AG04450 (cell line): ENCODE data around the gene CNTFR. TPM values are rescaled to one million over a fixed set of nuclear protein-coding genes. Genes with fewer than 3 reads are reported as not detected.

Source experiments
- CTCF ChIA-PET: fragments of 300-600, 350-600 bp; formaldehyde crosslinking; extraction: SDS; loops from one replicate; lab custom pipeline; 2022; ENCODE audit warnings: antibody characterized with exemption, inconsistent platforms; lab: Charles Lee
- POLR2A ChIA-PET: fragments of 350-600 bp; formaldehyde crosslinking; extraction: SDS; loops from one replicate; lab custom pipeline; 2021; ENCODE audit warnings: antibody characterized with exemption, inconsistent platforms; lab: Yijun Ruan, JAX
- DNase-seq: peaks from one replicate; pipeline ENCODE4 v3.0.0-alpha.2; 2011; ENCODE audit warnings: low read depth, low spot score
- H3K27ac ChIP-seq: one replicate; pipeline ENCODE4 v1.5.1; 2012; ENCODE audit warnings: low read depth, low read length, control low read depth
- H3K27me3 ChIP-seq: one replicate; pipeline ENCODE4 v1.6.0; 2012; ENCODE audit warnings: low read length; ENCODE audit not compliant: control insufficient read depth, insufficient read depth
- H3K4me3 ChIP-seq: 2 replicates; pipeline ENCODE4 v1.5.1; 2011; ENCODE audit warnings: mild to moderate bottlenecking, low read depth, low read length, control low read depth
- H3K9me3 ChIP-seq: 2 replicates; pipeline ENCODE4 v1.5.1; 2012; ENCODE audit warnings: low read length; ENCODE audit not compliant: control insufficient read depth, insufficient read depth
- polyA plus RNA-seq: library from polyadenylated mRNA; depleted of rRNA; stranded (reverse); fragments of >200 nt; gene quantifications from 2 replicates; pipeline ENCODE4 v1.2.3, GENCODE V29; 2011
- TF ChIP-seq, protein P1 (sequence below): IDR thresholded peaks from 2 replicates; pipeline ENCODE4 v1.5.1; 2011; ENCODE audit warnings: low read depth, low read length, control low read depth, inconsistent platforms

The CNTFR gene
- polyA plus RNA-seq, 1 experiment: not detected

DNA sequence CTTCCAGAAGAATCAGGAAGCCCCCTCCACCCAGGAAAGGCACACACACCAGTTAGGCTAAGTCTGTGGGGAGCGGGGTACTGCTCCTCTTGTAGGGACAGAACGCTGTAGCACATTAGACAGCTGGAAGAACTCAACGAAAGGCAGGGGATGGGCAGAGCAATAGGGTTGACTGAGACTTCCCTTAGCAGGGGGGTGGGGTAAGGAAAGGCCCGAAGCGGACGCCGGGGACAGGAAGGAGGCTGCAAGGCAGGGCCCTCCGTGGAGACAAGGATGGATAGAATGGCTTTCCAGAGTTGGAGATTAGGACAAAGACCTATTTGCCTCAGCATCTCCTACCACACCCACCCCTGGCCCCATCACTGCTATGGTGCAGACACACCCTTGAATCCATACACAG is 14.3 kb downstream of the CNTFR start:
- TF ChIP-seq, protein P1, sequence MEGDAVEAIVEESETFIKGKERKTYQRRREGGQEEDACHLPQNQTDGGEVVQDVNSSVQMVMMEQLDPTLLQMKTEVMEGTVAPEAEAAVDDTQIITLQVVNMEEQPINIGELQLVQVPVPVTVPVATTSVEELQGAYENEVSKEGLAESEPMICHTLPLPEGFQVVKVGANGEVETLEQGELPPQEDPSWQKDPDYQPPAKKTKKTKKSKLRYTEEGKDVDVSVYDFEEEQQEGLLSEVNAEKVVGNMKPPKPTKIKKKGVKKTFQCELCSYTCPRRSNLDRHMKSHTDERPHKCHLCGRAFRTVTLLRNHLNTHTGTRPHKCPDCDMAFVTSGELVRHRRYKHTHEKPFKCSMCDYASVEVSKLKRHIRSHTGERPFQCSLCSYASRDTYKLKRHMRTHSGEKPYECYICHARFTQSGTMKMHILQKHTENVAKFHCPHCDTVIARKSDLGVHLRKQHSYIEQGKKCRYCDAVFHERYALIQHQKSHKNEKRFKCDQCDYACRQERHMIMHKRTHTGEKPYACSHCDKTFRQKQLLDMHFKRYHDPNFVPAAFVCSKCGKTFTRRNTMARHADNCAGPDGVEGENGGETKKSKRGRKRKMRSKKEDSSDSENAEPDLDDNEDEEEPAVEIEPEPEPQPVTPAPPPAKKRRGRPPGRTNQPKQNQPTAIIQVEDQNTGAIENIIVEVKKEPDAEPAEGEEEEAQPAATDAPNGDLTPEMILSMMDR: no peak
- POLR2A ChIA-PET: no interaction called here
- Histone ChIP-seq H3K4me3 (no peak overlapping the region), H3K27ac (no peak overlapping the region), H3K27me3 (peaks cover 86% of the 10 kb centered on the region), H3K9me3 (no peaks in the 10 kb centered on the region; the same call in 1 of the 2 replicates)
- CTCF ChIA-PET: interaction anchor here (0.9 to 1.1 kb wide), 2 partner anchors 28 to 172 kb away, joined by 3 to 4 read pairs; no protein-coding TSS in a partner anchor
- DNase-seq: no peak

DNA sequence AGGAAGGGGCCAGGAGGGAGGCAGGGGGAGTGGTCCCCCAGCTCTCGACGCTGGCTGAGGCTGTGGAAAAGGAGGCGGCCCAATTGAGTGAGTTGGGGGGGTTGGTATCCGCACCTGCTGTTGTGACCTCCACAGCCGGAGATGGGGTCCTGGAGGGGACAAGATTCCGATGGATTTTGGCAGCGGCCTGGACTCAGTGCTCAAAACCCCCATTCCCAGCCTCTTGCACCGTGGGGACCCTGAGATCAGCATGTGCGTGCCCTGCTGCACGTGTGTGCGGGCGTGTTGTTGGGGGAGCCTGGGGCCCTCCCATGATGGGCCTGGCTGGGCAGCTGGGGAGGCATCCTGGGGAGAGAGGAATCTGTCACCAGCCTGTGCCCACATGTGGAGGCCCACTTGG is 15.0 kb downstream of the CNTFR start:
- H3K27ac ChIP-seq: no peak overlapping the region
- H3K4me3 ChIP-seq: no peak overlapping the region
- TF ChIP-seq, protein P1: no peak
- H3K9me3 ChIP-seq: no peaks in the 10 kb centered on the region; the same call in 1 of the 2 replicates
- no peak for DNase-seq
- ChIA-PET CTCF (no interaction called here), POLR2A (no interaction called here)
- H3K27me3 ChIP-seq: peaks cover 86% of the 10 kb centered on the region

DNA sequence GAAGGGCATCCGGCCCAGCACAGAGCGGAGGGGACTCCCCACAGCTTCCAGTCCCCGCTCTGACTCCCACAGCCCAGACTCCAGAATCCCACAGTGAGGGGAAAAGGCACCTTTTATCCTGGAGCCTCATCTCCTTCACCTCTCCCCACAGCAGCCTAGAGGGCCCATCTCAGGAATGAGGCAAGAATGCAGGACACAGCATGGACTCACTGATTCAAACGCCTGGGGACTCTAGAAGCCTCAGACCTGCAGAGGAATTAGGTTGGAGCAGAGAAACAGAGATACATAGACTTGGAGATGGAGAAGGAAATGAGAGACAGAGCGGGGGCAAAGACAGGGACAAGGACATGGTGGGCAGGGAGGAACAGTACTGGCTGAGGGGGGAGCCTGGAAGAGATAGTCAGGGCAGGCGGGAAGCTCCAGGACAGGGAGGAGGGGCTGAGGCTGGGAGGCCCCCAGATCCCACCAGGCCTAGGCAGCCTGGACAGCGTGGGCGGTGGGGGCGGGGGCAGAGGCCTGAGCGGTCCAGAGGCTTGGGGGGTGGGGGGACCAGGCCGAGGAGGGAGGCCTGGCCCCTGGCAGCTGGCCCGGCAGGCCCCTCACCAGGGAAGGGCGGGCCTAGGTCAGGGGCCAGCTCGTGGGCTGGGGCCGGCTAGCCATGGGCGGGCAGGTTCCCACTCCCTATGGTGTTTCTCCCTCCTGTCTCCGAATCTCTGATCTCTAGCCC is 15.8 kb downstream of the CNTFR start:
- no peak for DNase-seq
- ChIA-PET CTCF (interaction anchor here (0.7 kb wide), 1 partner anchor 18 kb away, joined by 3 read pairs; no protein-coding TSS in a partner anchor), POLR2A (no interaction called here)
- peaks cover 84% of the 10 kb centered on the region for H3K27me3 ChIP-seq
- no peak overlapping the region for H3K4me3 ChIP-seq
- no peak overlapping the region for H3K27ac ChIP-seq
- TF ChIP-seq, protein P1: no peak
- H3K9me3 ChIP-seq: no peaks in the 10 kb centered on the region; the same call in 1 of the 2 replicates

DNA sequence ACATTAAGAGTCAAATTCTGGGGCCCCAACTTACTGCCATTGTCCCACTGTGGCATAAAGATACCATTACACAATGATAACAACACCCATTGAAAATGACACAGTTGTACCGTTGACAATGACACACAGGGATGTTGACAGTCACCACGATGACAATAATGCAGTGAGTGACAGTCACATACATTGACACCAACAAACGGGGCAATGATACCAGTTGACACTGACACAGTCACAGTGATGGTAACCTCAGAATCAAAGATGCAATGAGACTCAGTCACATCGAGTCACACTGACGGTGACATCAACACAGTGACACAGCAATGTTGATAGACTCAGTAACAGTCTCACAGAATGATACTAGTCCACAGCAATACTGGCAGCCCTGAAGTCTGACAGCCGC is 16.9 kb downstream of the CNTFR start:
- no peak for DNase-seq
- no peaks in the 10 kb centered on the region; the same call in 1 of the 2 replicates for H3K9me3 ChIP-seq
- TF ChIP-seq, protein P1: no peak
- no peak overlapping the region for H3K4me3 ChIP-seq
- POLR2A ChIA-PET: no interaction called here
- no peak overlapping the region for H3K27ac ChIP-seq
- CTCF ChIA-PET: no interaction called here
- peaks cover 88% of the 10 kb centered on the region for H3K27me3 ChIP-seq

DNA sequence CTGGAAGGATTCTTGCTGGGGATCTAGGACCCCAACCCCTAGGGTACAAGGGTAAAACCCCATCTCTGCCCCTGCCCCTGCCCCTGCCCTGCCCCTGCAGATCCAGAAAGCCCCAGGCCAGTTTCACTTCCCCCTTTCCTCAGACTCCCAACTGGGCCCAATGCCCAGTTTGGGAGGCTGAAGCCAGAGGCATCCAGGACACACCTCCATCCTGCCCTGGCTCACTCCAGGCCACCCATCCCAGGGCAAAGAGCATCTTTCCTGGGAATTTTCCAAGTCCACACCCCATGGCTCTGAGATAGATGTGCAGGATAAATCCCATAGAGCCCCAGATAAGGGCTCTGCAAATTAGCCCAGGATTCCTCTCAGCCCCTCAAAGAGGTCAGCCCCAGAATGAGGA is 17.4 kb downstream of the CNTFR start:
- ChIA-PET POLR2A (no interaction called here), CTCF (no interaction called here)
- no peak overlapping the region for H3K27ac ChIP-seq
- DNase-seq: no peak
- H3K4me3 ChIP-seq: no peak overlapping the region
- no peaks in the 10 kb centered on the region; the same call in 1 of the 2 replicates for H3K9me3 ChIP-seq
- TF ChIP-seq, protein P1: no peak
- H3K27me3 ChIP-seq: peaks cover 88% of the 10 kb centered on the region
